Measurements from ENCODE around the gene PIAS1.

GRCh38 chr15:68047826-68048225 lies 6.3 kb upstream of the PIAS1 start:
- no peak for TF ChIP-seq POLR2A (IDR thresholded peaks at IDR 0.05)
- TF ChIP-seq CTCF (IDR thresholded peaks at IDR 0.05) = no peak

All from tibial nerve (tissue), 3 donors.